H1 (cell line): ENCODE data around the gene C3orf20. TPM values are rescaled to one million over a fixed set of nuclear protein-coding genes. Genes with fewer than 3 reads are reported as not detected.

ENCODE experiments used
- BRCA1 ChIP-seq: IDR thresholded peaks from 2 replicates; pipeline ENCODE4 v1.6.1; 2012; ENCODE audit warnings: low read depth, low read length, improper control_type of control experiment
- SAP30 ChIP-seq: fragments of 300-600 bp; sonication (generic); IDR thresholded peaks from 2 replicates; pipeline ENCODE4 v1.7.1; 2012; ENCODE audit warnings: low read length, moderate library complexity, mild to moderate bottlenecking, inconsistent platforms; ENCODE audit not compliant: insufficient read depth, insufficient replicate concordance
- TAF1 ChIP-seq: IDR thresholded peaks from 2 replicates; pipeline ENCODE4 v1.6.1; 2011; ENCODE audit warnings: mild to moderate bottlenecking, low read depth, low read length
- ZNF274 ChIP-seq: IDR thresholded peaks from 2 replicates; pipeline ENCODE4 v1.7.0; 2012; ENCODE audit warnings: low read length, borderline replicate concordance; ENCODE audit errors: extremely low read depth
- polyA plus RNA-seq, 7 experiments: library from polyadenylated mRNA; depleted of rRNA in 3 of 7; stranded (reverse) in 5 of 7; unstranded in 2 of 7; fragments of >200 nt in 5 of 7; fragments of 200-250 nt in 2 of 7; gene quantifications; 1 replicate in 5 of 7; 2 replicates in 1 of 7; 4 replicates in 1 of 7; pipeline versions ENCODE4 v1.2.1 to v1.2.3, GENCODE V29; 2011 to 2013; ENCODE audit warnings: missing spikeins in 2 of 7, mixed read lengths in 2 of 7
- total RNA-seq: library from RNA; stranded (reverse); fragmentation: NEBNext Ultra II Directional; extraction: Animal tissue kit (Norgen Biotek cat#: 25700); gene quantifications from 2 replicates; pipeline ENCODE4 v1.2.1, GENCODE V29; 2021

Gene C3orf20
- total and polyA plus RNA-seq, 2 of the 8 experiments (the other 6 are each of a cell fraction or from before 2014, with no cell fraction given), result not detected

GRCh38 chr3:14822134-14822533, 147.2 kb downstream of the C3orf20 start (continued):
- no peak for TF ChIP-seq ZNF274
- TF ChIP-seq SAP30, result no peak
- no peak for TF ChIP-seq TAF1
- no peak for TF ChIP-seq BRCA1
- TF ChIP-seq, all 59 proteins: peak for 0

Other genes with a start within 250 kb of the C3orf20 start
- gene GRIP2, start 134.8 kb upstream of the C3orf20 start, total RNA-seq, result 6.4 and 6.9 TPM in 2 replicates
- gene GRIP2, start 134.8 kb upstream of the C3orf20 start, polyA plus RNA-seq (2011; rRNA removed), result 2.5 and 3.5 TPM in 2 replicates
- 11.9 and 14.1 TPM in 2 replicates for gene CCDC174, start 23.4 kb upstream of the C3orf20 start, total RNA-seq
- 3.5 and 5.5 TPM in 2 replicates for gene CCDC174, start 23.4 kb upstream of the C3orf20 start, polyA plus RNA-seq (2011; rRNA removed)
- 14.3 and 15.3 TPM in 2 replicates for gene FGD5, start 143.8 kb downstream of the C3orf20 start, total RNA-seq
- gene FGD5, start 143.8 kb downstream of the C3orf20 start, polyA plus RNA-seq (2011; rRNA removed), result 4.7 and 6.0 TPM in 2 replicates